Upper lobe of right lung (tissue), 1 donor: ENCODE results near the gene CCR6. TPM values are rescaled to one million over a fixed set of nuclear protein-coding genes. Genes with fewer than 3 reads are reported as not detected.
"Not testable (repeated sequence)": the region's sequence is repeated elsewhere in the genome, so short reads cannot be mapped to it uniquely, and the experiment has no call there.

Experiments used
- ATAC-seq: fragments of 200-7000 bp; cut with Tn5 transposase; one replicate; pipeline ENCODE4 v1.9.1; 2020; ENCODE audit warnings: mild to moderate bottlenecking, moderate library complexity
- DNase-seq: peaks from one replicate; pipeline ENCODE4 v3.0.0-alpha.2; 2020
- H3K27ac ChIP-seq: fragments of 200-600 bp; one replicate; pipeline ENCODE4 v1.8.0; 2022
- H3K27me3 ChIP-seq: fragments of 200-600 bp; one replicate; pipeline ENCODE4 v1.8.0; 2022; ENCODE audit warnings: mild to moderate bottlenecking
- H3K36me3 ChIP-seq: fragments of 200-600 bp; one replicate; pipeline ENCODE4 v1.8.0; 2022
- H3K4me1 ChIP-seq: fragments of 200-600 bp; one replicate; pipeline ENCODE4 v1.8.0; 2022
- H3K4me3 ChIP-seq: fragments of 200-600 bp; one replicate; pipeline ENCODE4 v1.8.0; 2022; ENCODE audit warnings: mild to moderate bottlenecking
- H3K9me3 ChIP-seq: fragments of 200-600 bp; one replicate; pipeline ENCODE4 v1.8.0; 2022
- intact Hi-C: fragments of 100-400 bp; cut with DNase I; formaldehyde crosslinking; loops from one replicate; pipeline ENCODE4 v1.11.0; 2022
- total RNA-seq: library from RNA; stranded (reverse); fragmentation: NEBNext Ultra II Directional; extraction: Animal tissue kit (Norgen Biotek cat#: 25700); gene quantifications from one replicate; pipeline ENCODE4 v1.2.1, GENCODE V29; 2021
- TF ChIP-seq, protein P1 (sequence below): fragments of 200-600 bp; IDR thresholded peaks from one replicate; pipeline ENCODE4 v1.8.0; 2022; ENCODE audit warnings: antibody characterized with exemption
- donor health status: DM: no; HTN: yes; CAD: no; lungs with severe emphysema.

Gene CCR6
- total RNA-seq, 1 donor from 2014 or later: 1.4 TPM

DNA sequence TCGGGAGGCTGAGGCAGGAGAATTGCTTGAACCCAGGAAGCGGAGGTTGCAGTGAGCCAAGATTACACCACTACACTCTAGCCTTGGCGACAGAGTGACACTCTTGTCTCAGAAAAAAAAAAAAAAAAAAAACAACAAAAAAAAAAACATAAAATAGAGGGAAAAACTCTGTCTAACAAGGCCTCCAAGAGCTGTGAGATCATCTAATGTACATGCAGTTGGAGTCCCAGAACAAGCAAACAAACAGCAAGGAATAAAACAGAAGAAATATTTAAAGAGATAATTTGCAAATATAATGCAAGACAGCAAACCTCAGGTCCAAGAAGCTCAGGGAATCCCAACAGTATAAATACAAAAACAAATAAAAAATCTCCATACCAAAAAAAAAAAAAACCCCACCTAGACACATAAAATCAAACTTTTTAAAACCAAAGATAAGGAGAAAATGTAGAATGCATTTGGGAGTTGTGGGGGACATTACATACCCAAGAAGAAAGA is 35.0 kb upstream of the CCR6 start:
- DNase-seq: no peak
- TF ChIP-seq, protein P1, sequence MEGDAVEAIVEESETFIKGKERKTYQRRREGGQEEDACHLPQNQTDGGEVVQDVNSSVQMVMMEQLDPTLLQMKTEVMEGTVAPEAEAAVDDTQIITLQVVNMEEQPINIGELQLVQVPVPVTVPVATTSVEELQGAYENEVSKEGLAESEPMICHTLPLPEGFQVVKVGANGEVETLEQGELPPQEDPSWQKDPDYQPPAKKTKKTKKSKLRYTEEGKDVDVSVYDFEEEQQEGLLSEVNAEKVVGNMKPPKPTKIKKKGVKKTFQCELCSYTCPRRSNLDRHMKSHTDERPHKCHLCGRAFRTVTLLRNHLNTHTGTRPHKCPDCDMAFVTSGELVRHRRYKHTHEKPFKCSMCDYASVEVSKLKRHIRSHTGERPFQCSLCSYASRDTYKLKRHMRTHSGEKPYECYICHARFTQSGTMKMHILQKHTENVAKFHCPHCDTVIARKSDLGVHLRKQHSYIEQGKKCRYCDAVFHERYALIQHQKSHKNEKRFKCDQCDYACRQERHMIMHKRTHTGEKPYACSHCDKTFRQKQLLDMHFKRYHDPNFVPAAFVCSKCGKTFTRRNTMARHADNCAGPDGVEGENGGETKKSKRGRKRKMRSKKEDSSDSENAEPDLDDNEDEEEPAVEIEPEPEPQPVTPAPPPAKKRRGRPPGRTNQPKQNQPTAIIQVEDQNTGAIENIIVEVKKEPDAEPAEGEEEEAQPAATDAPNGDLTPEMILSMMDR: no peak
- Histone ChIP-seq H3K27me3 (no peaks in the 10 kb centered on the region), H3K4me1 (no peaks in the 10 kb centered on the region), H3K27ac (no peak overlapping the region), H3K4me3 (no peak overlapping the region), H3K36me3 (no peaks in the 10 kb centered on the region), H3K9me3 (no peaks in the 10 kb centered on the region)
- no peak for ATAC-seq
- intact Hi-C loops: no loop called here

DNA sequence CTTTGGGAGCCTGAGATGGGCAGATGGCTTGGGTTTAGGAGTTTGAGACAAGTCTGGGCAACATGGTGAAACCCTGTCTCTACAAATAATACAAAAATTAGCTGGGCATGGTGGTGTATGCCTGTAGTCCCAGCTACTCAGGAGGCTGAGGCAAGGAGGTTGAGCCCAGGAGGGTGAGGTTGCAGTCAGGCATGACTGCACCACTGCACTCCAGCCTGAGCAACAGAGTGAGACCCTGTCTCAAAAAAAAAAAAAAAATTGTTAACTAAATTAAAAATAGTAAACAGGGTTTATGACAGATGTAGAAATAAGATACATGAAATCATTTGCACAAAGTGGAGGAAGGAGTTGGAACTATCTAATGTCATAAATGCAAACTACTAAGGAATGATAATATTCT is 34.2 kb upstream of the CCR6 start:
- H3K4me1 ChIP-seq, intact Hi-C loops, H3K27ac ChIP-seq, DNase-seq, H3K27me3 ChIP-seq, H3K9me3 ChIP-seq, H3K4me3 ChIP-seq, H3K36me3 ChIP-seq, ATAC-seq: not testable (repeated sequence)

DNA sequence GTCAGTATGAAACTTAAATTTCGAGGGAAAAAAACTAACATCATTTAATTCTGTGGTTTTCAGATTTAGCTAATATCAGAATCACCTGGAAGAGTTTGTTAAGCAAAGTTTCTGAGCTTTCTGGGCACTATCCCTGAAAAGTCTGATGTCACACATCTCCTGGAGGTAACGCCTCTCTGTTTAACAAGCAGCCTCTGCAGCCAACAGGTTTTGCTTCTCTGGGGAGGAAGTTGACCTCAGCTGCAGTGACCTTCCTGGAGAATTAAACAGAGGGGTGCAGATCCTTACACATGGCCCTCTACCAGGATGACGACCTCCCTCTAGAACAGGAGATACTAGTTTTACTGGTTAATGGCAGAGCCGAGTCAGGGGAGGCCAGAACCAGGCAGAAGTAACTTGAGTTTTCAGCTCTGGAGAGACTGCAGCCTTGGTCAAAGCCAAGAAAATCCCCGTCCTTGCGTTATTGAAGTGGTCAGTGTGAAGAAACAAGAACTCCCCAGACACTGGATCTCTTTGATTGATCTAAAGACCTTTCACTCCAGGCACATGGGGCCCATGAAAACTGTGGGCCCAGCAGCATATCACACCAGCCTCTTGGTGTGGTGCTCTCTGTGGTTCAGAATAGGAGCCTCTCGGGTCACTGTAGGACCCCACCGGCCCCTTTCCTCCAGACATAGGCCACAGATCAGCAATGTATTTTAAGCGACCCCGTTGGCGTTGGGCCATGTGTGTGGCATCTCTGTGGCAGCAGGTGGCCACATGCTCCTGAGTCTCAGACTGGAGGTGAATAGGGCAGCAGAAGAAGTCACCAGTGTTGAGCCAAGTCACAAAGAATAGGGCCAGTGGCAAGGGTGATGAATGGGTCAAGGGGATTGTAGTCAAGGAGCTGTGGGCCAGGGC is 33.4 kb upstream of the CCR6 start:
- Histone ChIP-seq H3K4me3 (no peak overlapping the region), H3K27me3 (no peaks in the 10 kb centered on the region), H3K36me3 (no peaks in the 10 kb centered on the region), H3K9me3 (no peaks in the 10 kb centered on the region), H3K27ac (no peak overlapping the region), H3K4me1 (no peaks in the 10 kb centered on the region)
- TF ChIP-seq, protein P1: no peak
- no peak for DNase-seq
- intact Hi-C loops: no loop called here
- ATAC-seq: no peak

DNA sequence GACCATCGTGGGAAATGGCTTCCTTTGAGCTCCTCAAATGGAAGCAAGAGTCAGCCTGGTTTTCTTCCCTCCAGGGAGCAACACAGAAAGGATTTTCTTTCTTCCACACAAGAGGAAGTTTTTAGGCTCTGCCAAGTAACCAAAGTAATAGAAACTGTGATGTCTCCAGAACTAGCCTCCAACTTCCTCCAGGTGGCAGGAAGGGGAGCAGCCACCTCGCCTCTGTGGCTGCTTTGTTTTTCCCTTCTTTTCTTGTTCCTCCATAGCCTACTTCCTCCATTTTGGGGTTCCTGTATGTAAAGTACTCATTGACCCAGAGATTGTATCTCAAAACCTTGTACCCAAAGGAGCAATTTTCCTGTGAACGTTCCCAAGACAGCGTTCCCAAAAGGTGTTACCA is 32.7 kb upstream of the CCR6 start:
- Histone ChIP-seq H3K27me3 (no peaks in the 10 kb centered on the region), H3K9me3 (no peaks in the 10 kb centered on the region), H3K4me3 (no peak overlapping the region), H3K27ac (no peak overlapping the region), H3K36me3 (no peaks in the 10 kb centered on the region), H3K4me1 (no peaks in the 10 kb centered on the region)
- DNase-seq (no peak), ATAC-seq (no peak)
- intact Hi-C loops: no loop called here
- TF ChIP-seq, protein P1: no peak

DNA sequence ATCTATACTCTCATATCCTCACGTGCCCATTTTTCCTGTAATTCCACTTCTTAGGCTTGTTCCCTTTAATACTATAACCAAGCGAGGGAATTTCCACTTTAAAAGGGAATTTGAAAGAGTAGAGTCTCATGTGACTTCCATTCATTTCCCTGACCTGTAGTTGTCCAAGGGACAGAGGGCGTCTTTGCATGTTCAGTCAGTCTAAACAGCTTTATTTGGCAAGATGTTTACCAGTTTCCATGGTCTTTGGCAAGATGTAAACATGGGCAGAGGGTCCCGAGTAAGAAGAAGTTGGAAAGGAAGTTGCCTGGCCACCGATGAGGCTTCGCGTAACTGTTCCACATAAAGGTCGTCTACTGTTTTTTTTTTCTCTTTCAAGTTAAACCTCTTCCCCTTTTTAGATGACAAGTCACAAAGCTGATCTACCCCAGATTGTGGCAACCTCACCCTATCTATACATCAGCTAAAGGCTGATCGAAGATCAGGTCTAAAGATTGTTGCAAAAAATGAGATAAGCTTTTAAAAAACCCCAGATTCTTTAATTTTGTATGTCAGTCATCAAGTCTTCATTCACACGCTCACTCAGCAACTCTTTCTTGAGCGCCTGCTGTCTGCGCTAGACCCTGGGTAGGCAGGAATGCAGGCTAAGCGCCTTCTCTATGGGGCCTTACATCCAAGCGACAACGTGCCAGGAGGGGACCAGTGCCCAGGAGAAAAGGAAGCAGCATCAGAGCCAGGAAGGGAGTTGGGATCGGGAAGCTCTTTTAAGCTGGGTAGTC is 31.7 kb upstream of the CCR6 start:
- Histone ChIP-seq H3K36me3 (no peaks in the 10 kb centered on the region), H3K27me3 (no peaks in the 10 kb centered on the region), H3K9me3 (no peaks in the 10 kb centered on the region), H3K4me3 (no peak overlapping the region), H3K27ac (no peak overlapping the region), H3K4me1 (no peaks in the 10 kb centered on the region)
- intact Hi-C loops: no loop called here
- DNase-seq: no peak
- TF ChIP-seq, protein P1: no peak
- ATAC-seq: peak; percentile 46

DNA sequence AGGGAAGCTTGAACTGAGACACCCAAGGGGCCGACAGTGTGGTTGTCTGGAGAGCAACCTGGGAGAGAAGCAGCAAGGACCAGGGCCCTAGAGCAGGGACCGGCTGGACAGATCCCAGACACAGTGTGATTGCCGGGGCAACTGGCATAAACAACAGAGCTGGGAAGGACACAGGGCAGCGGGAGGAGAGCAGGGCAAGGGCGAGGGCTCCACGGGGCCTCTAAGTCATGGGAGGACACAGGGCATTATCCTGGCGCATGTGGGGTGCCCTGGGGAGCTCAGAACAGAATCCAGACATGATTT is 31.1 kb upstream of the CCR6 start:
- no peak for DNase-seq

More for the DNA sequence above, 31.1 kb upstream of the CCR6 start:
- no peak overlapping the region for H3K27ac ChIP-seq
- TF ChIP-seq, protein P1: no peak
- no peak for ATAC-seq
- H3K36me3 ChIP-seq: no peaks in the 10 kb centered on the region
- H3K4me3 ChIP-seq: no peak overlapping the region
- H3K9me3 ChIP-seq: no peaks in the 10 kb centered on the region
- intact Hi-C loops: no loop called here
- H3K27me3 ChIP-seq: no peaks in the 10 kb centered on the region
- no peaks in the 10 kb centered on the region for H3K4me1 ChIP-seq
